ENCODE data around the gene ABHD2. TPM values are rescaled to one million over a fixed set of nuclear protein-coding genes. Genes with fewer than 3 reads are reported as not detected.

The ABHD2 gene
- total and polyA plus RNA-seq, 9 of the 15 experiments (the other 6 are each of a cell fraction or from before 2014, with no cell fraction given): 16.9 to 99.8 (median 47.5) TPM

DNA sequence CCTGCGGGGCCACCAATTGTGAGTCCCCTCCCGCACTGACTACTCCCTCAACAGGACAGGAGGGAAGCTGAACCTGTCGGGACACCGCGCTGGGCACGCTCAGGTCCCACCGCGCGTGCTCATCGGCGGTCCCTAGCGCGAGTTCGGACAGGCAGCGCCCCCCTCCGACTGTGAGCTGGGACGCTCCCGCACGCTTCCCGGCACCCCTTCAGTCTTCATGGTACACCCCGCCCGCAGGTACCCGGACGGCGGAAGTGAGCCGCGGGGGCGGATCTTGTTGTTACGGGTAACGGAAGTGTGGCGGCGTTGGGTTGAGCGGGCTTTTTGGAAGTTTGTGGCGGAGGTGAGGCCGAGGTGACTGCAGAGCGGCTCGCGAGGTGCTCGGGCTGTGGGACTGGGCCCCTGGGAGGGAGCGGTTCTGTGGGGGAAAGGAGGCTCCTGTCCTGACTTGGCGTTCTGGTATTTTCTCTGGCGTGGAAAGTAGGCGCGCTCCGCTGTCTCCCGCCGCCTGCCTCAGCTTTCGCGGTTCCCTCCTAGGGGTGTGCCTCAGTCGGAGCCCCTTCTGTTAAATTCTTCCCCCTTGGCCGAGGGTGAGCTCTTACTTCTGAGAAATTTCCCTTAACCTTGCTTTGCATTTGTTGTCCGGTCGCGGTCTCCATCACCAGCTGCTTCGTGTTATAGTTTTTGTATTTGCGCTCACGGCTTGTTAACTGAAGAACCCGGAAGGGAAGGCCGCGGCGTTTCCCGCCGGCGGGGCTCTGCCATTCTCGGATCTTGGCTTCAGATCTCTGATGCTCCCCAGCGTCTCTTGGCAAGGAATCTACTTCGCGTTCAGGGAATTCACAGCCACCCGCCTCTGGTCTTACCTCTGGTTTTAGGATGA lies 155.7 kb downstream of the ABHD2 start, which contains the start of gene FANCI (continued):
- TF ChIP-seq CREB1 (IDR thresholded peaks at IDR 0.05): peak; percentile 53
- peak; percentile 87 for TF ChIP-seq CREB1 (CRISPR knock-in tag; IDR thresholded peaks at IDR 0.05)
- TF ChIP-seq KLF1 (tag; IDR thresholded peaks at IDR 0.05): no peak
- TF ChIP-seq ZNF324 (CRISPR knock-in tag; IDR thresholded peaks at IDR 0.05): no peak
- no peak for TF ChIP-seq MTA2 (IDR thresholded peaks at IDR 0.05; ENCODE audit: low read depth)
- TF ChIP-seq CC2D1A (IDR thresholded peaks at IDR 0.05): peak; percentile 46; the same call in 1 of the 2 replicates
- TF ChIP-seq XRCC5 (IDR thresholded peaks at IDR 0.05; ENCODE audit: low read depth, low read length): peak; percentile 44; the same call in 1 of the 2 replicates
- no peak for TF ChIP-seq ZNF398 (CRISPR knock-in tag; IDR thresholded peaks at IDR 0.05)
- no peak for TF ChIP-seq HOMEZ (CRISPR knock-in tag; IDR thresholded peaks at IDR 0.05)
- TF ChIP-seq, protein P1, sequence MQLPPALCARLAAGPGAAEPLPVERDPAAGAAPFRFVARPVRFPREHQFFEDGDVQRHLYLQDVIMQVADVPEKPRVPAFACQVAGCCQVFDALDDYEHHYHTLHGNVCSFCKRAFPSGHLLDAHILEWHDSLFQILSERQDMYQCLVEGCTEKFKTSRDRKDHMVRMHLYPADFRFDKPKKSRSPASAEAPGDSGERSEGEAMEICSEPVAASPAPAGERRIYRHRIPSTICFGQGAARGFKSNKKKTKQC (CRISPR knock-in tag; IDR thresholded peaks at IDR 0.05): peak; percentile 99
- TF ChIP-seq RBM34 (IDR thresholded peaks at IDR 0.05; ENCODE audit: borderline replicate concordance, insufficient read depth, low read length): no peak
- no peak for TF ChIP-seq ZBTB8A (IDR thresholded peaks at IDR 0.05; ENCODE audit: partially characterized antibody)
- TF ChIP-seq THRAP3 (IDR thresholded peaks at IDR 0.05; ENCODE audit: borderline replicate concordance): no peak
- peak; percentile 79 for TF ChIP-seq TBP (optimal IDR thresholded peaks at IDR 0.05; ENCODE audit: low read depth, low read length)
- TF ChIP-seq ZNF512 (tag; IDR thresholded peaks at IDR 0.05): no peak
- no peak for TF ChIP-seq ZNF778 (CRISPR knock-in tag; IDR thresholded peaks at IDR 0.05)
- TF ChIP-seq, protein P2, sequence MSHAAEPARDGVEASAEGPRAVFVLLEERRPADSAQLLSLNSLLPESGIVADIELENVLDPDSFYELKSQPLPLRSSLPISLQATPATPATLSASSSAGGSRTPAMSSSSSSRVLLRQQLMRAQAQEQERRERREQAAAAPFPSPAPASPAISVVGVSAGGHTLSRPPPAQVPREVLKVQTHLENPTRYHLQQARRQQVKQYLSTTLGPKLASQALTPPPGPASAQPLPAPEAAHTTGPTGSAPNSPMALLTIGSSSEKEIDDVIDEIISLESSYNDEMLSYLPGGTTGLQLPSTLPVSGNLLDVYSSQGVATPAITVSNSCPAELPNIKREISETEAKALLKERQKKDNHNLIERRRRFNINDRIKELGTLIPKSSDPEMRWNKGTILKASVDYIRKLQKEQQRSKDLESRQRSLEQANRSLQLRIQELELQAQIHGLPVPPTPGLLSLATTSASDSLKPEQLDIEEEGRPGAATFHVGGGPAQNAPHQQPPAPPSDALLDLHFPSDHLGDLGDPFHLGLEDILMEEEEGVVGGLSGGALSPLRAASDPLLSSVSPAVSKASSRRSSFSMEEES (CRISPR knock-in tag; IDR thresholded peaks at IDR 0.05): no peak
